HCT116 (cell line): Measurements from ENCODE around the gene MTM1. TPM values are rescaled to one million over a fixed set of nuclear protein-coding genes. Genes with fewer than 3 reads are reported as not detected.

Experiments used
- ATAC-seq: fragments of 200-7000 bp; cut with Tn5 transposase; 2 replicates; pipeline ENCODE4 v1.9.1; 2020; ENCODE audit warnings: mild to moderate bottlenecking, moderate library complexity
- BruUV-seq: library from RNA; stranded (reverse); fragments of 400-500 nt; replicated peaks from 2 replicates; lab custom pipeline; 2021; lab: Mats Ljungman, UMichigan
- CTCF ChIA-PET: fragments of 300-600 bp; sonication (Branson Sonifier 250); formaldehyde crosslinking; loops from one replicate; lab custom pipeline; 2021; ENCODE audit warnings: antibody characterized with exemption; lab: Charles Lee
- POLR2A ChIA-PET: fragments of 300-600, 350-600 bp; sonication (Branson Sonifier 250); formaldehyde crosslinking; loops from one replicate; lab custom pipeline; 2021; ENCODE audit warnings: antibody characterized with exemption; lab: Charles Lee
- RAD21 ChIA-PET, 2 experiments: fragments of 300-600 bp; sonication (Branson Sonifier 250); formaldehyde crosslinking; loops; one replicate each; lab custom pipeline; 2023; ENCODE audit warnings: low total read pairs in 2 of 2; ENCODE audit not compliant: uncharacterized antibody in 2 of 2, unreplicated experiment in 2 of 2, low non-redundant PET in 1 of 2; lab: Charles Lee
- DNase-seq: peaks from one replicate; pipeline ENCODE4 v3.0.0-alpha.2; 2010; ENCODE audit warnings: low read depth, low spot score
- H2AFZ ChIP-seq: fragments of 200-600 bp; shearing (Covaris generic), sonication (generic); 2 replicates; pipeline ENCODE4 v1.6.1; 2017; ENCODE audit warnings: low read depth, mixed run types, mixed read lengths, antibody characterized with exemption, low read length; ENCODE audit not compliant: poor library complexity, severe bottlenecking
- H3K27ac ChIP-seq: 2 replicates; pipeline ENCODE4 v1.5.1; 2012; ENCODE audit warnings: low read depth, low read length
- H3K27me3 ChIP-seq: fragments of 200-600 bp; sonication (generic); 2 replicates; pipeline ENCODE4 v1.6.1; 2016; ENCODE audit warnings: mixed run types, low read length, mixed read lengths; ENCODE audit not compliant: insufficient read depth
- H3K36me3 ChIP-seq, 2 experiments: fragments of 200-500 bp in 1 of 2; fragments of 200-600 bp in 1 of 2; sonication (Bioruptor generic) in 1 of 2; sonication (generic) in 1 of 2; 2 replicates each; pipeline versions ENCODE4 v1.5.1 to v1.6.1; 2014 to 2016; ENCODE audit warnings: low read length in 2 of 2, inconsistent platforms in 1 of 2, mixed read lengths in 1 of 2, mixed run types in 1 of 2; ENCODE audit not compliant: insufficient read depth in 2 of 2, control insufficient read depth in 1 of 2
- H3K4me1 ChIP-seq, 2 experiments: fragments of 200-600 bp in 1 of 2; sonication (generic) in 1 of 2; 2 replicates each; pipeline versions ENCODE4 v1.5.1 to v1.6.1; 2012 to 2017; ENCODE audit warnings: low read length in 2 of 2, inconsistent platforms in 1 of 2, mild to moderate bottlenecking in 1 of 2, mixed read lengths in 1 of 2, mixed run types in 1 of 2, moderate library complexity in 1 of 2; ENCODE audit not compliant: insufficient read depth in 2 of 2, control insufficient read depth in 1 of 2
- H3K4me2 ChIP-seq: fragments of 200-600 bp; sonication (generic); 2 replicates; pipeline ENCODE4 v1.6.1; 2017; ENCODE audit warnings: mixed run types, low read length, mixed read lengths
- H3K4me3 ChIP-seq, 2 experiments: fragments of 200-600 bp in 1 of 2; sonication (generic) in 1 of 2; replicated peaks in 1 of 2; 2 replicates each; pipeline ENCODE4 v1.5.1; 2011 to 2016; ENCODE audit warnings: low read length in 2 of 2, control low read depth in 1 of 2, low read depth in 1 of 2, mild to moderate bottlenecking in 1 of 2, mixed read lengths in 1 of 2, mixed run types in 1 of 2
- H3K79me2 ChIP-seq: fragments of 200-600 bp; sonication (generic); 2 replicates; pipeline ENCODE4 v1.6.1; 2017; ENCODE audit warnings: mild to moderate bottlenecking, mixed run types, low read length, moderate library complexity, mixed read lengths; ENCODE audit not compliant: insufficient read depth
- H3K9ac ChIP-seq: fragments of 200-600 bp; sonication (generic); 2 replicates; pipeline ENCODE4 v1.6.1; 2016; ENCODE audit warnings: low read length, mixed read lengths
- H3K9me2 ChIP-seq: fragments of 200-600 bp; sonication (generic), shearing (Covaris generic); 2 replicates; pipeline ENCODE4 v1.6.1; 2017; ENCODE audit warnings: mixed run types, mild to moderate bottlenecking, moderate library complexity; ENCODE audit not compliant: insufficient read depth
- H3K9me3 ChIP-seq, 2 experiments: fragments of 200-500 bp in 1 of 2; fragments of 200-600 bp in 1 of 2; sonication (Bioruptor generic) in 1 of 2; sonication (generic) in 1 of 2; 2 replicates each; pipeline ENCODE4 v1.6.1; 2014 to 2017; ENCODE audit warnings: low read length in 2 of 2, mixed read lengths in 2 of 2, inconsistent platforms in 1 of 2, low read depth in 1 of 2, mild to moderate bottlenecking in 1 of 2, mixed run types in 1 of 2, moderate library complexity in 1 of 2; ENCODE audit not compliant: control insufficient read depth in 1 of 2, insufficient read depth in 1 of 2
- H4K20me1 ChIP-seq: fragments of 200-600 bp; sonication (generic), shearing (Covaris generic); 2 replicates; pipeline ENCODE4 v1.6.1; 2017; ENCODE audit warnings: mixed run types, mild to moderate bottlenecking, moderate library complexity; ENCODE audit not compliant: insufficient read depth
- ATF3 ChIP-seq: IDR thresholded peaks from 2 replicates; pipeline ENCODE4 v1.6.1; 2012
- CBX3 ChIP-seq: IDR thresholded peaks from 2 replicates; pipeline ENCODE4 v1.6.1; 2012; ENCODE audit warnings: low read depth
- EGR1 ChIP-seq: IDR thresholded peaks from 2 replicates; pipeline ENCODE4 v1.6.1; 2012; ENCODE audit warnings: low read depth
- ELF1 ChIP-seq: IDR thresholded peaks from 2 replicates; pipeline ENCODE4 v1.6.1; 2012; ENCODE audit warnings: low read depth, borderline replicate concordance
- EZH2 ChIP-seq: fragments of 200-600 bp; sonication (generic); IDR thresholded peaks from 2 replicates; pipeline ENCODE4 v1.6.1; 2017; ENCODE audit warnings: antibody characterized with exemption, mixed run types
- POLR2A ChIP-seq: IDR thresholded peaks from 2 replicates; pipeline ENCODE4 v1.7.0; 2011; ENCODE audit warnings: borderline replicate concordance; ENCODE audit not compliant: insufficient read depth, insufficient read length; ENCODE audit errors: extremely low read depth
- RAD21 ChIP-seq: IDR thresholded peaks from 2 replicates; pipeline ENCODE4 v1.6.1; 2012; ENCODE audit warnings: low read depth, mild to moderate bottlenecking
- REST ChIP-seq: IDR thresholded peaks from 2 replicates; pipeline ENCODE4 v1.6.1; 2012; ENCODE audit warnings: low read depth
- YY1 ChIP-seq: IDR thresholded peaks from 2 replicates; pipeline ENCODE4 v1.6.1; 2011; ENCODE audit warnings: low read length, low read depth, moderate library complexity, mild to moderate bottlenecking; ENCODE audit not compliant: insufficient replicate concordance; ENCODE audit errors: extremely low read depth
- ZNF274 ChIP-seq: fragments of 200-500 bp; sonication (Bioruptor generic); IDR thresholded peaks from 2 replicates; pipeline ENCODE4 v1.6.1; 2014; ENCODE audit warnings: mild to moderate bottlenecking, low read depth, low read length, inconsistent platforms
- intact Hi-C: fragments of 100-400 bp; cut with micrococcal nuclease; formaldehyde crosslinking; loops from 2 replicates; pipeline ENCODE4 v1.10.0; 2022
- total RNA-seq: library from RNA; stranded (reverse); gene quantifications from one replicate; pipeline ENCODE4 v1.2.1, GENCODE V29; 2021; ENCODE audit not compliant: unreplicated experiment
- TF ChIP-seq, protein P1 (sequence below), 3 experiments: fragments of 200-600 bp in 1 of 3; sonication (generic) in 1 of 3; IDR thresholded peaks in 2 of 3; conservative IDR thresholded peaks in 1 of 3; 2 replicates each; pipeline ENCODE4 v1.5.1; 2012 to 2017; ENCODE audit warnings: low read depth in 2 of 3, low read length in 2 of 3, antibody characterized with exemption in 1 of 3, borderline replicate concordance in 1 of 3, control low read depth in 1 of 3, mild to moderate bottlenecking in 1 of 3, mixed read lengths in 1 of 3, mixed run types in 1 of 3, moderate library complexity in 1 of 3; ENCODE audit not compliant: insufficient read depth in 1 of 3

MTM1 gene
- total RNA-seq, 1 experiment from 2014 or later = 6.5 TPM

DNA sequence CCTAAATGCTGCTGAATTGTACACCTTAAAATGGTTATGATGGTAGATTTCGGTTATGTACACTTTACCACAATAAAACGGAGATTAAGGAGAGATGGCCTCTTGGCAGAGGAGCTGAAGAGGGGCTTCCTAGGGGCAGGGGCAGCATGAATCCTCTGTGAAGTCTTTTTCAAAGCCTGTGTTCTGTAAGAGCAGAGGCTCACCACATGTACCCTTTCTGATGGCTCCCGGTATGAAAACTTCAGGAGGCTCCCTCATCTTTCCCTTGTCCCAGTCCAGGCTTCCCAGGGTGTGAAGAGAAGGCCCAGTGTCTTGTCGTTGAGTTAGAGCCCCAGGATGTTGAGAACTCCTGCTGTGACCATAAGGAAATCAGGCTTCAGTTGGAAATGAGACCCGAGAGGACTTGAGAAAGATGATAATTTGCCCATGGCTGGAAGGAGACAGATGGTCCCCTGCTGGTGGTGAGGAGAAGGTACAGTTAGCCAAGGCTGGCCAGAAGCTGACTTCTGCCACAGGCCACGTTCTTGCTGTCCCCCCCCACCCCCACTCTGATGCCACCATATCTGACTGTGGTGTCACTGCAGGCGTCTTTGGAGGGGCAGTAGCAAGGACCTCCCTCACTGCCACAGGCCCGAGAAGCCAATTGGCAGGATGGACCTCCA is 31.8 kb upstream of the MTM1 start:
- no peaks in the 10 kb centered on the region for H3K9me2 ChIP-seq
- no peaks in the 10 kb centered on the region for H3K36me3 ChIP-seq
- H3K27me3 ChIP-seq = no peaks in the 10 kb centered on the region
- no peak overlapping the region for H3K9ac ChIP-seq
- no peak overlapping the region for H3K4me2 ChIP-seq
- POLR2A ChIA-PET = no interaction called here
- TF ChIP-seq ZNF274 (no peak), EZH2 (no peak), REST (no peak), ELF1 (no peak), EGR1 (no peak), YY1 (no peak), RAD21 (peak; percentile 36; the same call in 1 of the 2 replicates), POLR2A (no peak), ATF3 (no peak), CBX3 (no peak)
- TF ChIP-seq, protein P1, sequence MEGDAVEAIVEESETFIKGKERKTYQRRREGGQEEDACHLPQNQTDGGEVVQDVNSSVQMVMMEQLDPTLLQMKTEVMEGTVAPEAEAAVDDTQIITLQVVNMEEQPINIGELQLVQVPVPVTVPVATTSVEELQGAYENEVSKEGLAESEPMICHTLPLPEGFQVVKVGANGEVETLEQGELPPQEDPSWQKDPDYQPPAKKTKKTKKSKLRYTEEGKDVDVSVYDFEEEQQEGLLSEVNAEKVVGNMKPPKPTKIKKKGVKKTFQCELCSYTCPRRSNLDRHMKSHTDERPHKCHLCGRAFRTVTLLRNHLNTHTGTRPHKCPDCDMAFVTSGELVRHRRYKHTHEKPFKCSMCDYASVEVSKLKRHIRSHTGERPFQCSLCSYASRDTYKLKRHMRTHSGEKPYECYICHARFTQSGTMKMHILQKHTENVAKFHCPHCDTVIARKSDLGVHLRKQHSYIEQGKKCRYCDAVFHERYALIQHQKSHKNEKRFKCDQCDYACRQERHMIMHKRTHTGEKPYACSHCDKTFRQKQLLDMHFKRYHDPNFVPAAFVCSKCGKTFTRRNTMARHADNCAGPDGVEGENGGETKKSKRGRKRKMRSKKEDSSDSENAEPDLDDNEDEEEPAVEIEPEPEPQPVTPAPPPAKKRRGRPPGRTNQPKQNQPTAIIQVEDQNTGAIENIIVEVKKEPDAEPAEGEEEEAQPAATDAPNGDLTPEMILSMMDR (IDR thresholded peaks at IDR 0.05 in 2 of 3, conservative IDR thresholded peaks at IDR 0.05 in 1 of 3; ENCODE audit: borderline replicate concordance in 1 of 3, insufficient read depth in 1 of 3, low read depth in 2 of 3, low read length in 2 of 3) = peak in 2 of 3 experiments; percentile 38 to 42; a peak in 4 of 6 replicates
- H3K9me3 ChIP-seq = no peaks in the 10 kb centered on the region
- H2AFZ ChIP-seq = no peak overlapping the region
- intact Hi-C loops = no loop called here
- ATAC-seq (peak; percentile 72), DNase-seq (peak; percentile 3)
- H3K27ac ChIP-seq = no peak overlapping the region
- H3K4me3 ChIP-seq = no peak overlapping the region
- H3K4me1 ChIP-seq = peaks cover 0 to 8% of the 10 kb centered on the region in 2 experiments; a peak in 2 of 4 replicates
- CTCF ChIA-PET = no interaction called here
- H4K20me1 ChIP-seq = no peaks in the 10 kb centered on the region
- BruUV-seq = no TSS peak
- RAD21 ChIA-PET = no interaction called here
- H3K79me2 ChIP-seq = no peaks in the 10 kb centered on the region
